DND-41 (cell line): ENCODE data around the gene HOXA9.

Source experiments
- EZH2 ChIP-seq: IDR thresholded peaks from 3 replicates; pipeline ENCODE4 v1.6.1; 2012; ENCODE audit warnings: borderline replicate concordance, low read depth, mild to moderate bottlenecking, moderate library complexity, low read length, inconsistent platforms; ENCODE audit not compliant: severe bottlenecking
- TF ChIP-seq, protein P1 (sequence below): IDR thresholded peaks from 2 replicates; pipeline ENCODE4 v1.5.1; 2012; ENCODE audit warnings: borderline replicate concordance, low read length, moderate library complexity, mild to moderate bottlenecking; ENCODE audit not compliant: poor library complexity, severe bottlenecking; ENCODE audit errors: extremely low read depth

DNA sequence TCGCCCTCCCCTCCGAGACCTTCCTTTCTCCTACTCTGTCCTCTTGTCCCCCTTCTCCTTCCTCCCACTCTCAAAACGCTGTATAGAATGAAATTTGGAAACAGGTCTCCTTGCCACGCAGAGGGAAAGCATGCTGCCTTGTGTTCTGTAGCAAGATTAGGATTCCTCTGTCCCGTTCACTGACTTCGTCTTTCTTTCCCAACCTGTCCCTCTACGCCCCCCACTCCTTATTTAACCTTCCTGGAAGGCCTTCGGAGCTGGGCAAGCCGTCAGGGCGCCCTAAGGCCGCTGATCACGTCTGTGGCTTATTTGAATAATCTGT lies 1.3 kb downstream of the HOXA9 start:
- TF ChIP-seq, protein P1, sequence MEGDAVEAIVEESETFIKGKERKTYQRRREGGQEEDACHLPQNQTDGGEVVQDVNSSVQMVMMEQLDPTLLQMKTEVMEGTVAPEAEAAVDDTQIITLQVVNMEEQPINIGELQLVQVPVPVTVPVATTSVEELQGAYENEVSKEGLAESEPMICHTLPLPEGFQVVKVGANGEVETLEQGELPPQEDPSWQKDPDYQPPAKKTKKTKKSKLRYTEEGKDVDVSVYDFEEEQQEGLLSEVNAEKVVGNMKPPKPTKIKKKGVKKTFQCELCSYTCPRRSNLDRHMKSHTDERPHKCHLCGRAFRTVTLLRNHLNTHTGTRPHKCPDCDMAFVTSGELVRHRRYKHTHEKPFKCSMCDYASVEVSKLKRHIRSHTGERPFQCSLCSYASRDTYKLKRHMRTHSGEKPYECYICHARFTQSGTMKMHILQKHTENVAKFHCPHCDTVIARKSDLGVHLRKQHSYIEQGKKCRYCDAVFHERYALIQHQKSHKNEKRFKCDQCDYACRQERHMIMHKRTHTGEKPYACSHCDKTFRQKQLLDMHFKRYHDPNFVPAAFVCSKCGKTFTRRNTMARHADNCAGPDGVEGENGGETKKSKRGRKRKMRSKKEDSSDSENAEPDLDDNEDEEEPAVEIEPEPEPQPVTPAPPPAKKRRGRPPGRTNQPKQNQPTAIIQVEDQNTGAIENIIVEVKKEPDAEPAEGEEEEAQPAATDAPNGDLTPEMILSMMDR = no peak
- TF ChIP-seq EZH2 = no peak
